CD4-positive, alpha-beta T cell treated with Interferon gamma for 1 hour (primary cell): ENCODE measurements around the gene ATP6V0E2.
A peak's percentile ranks its signal among the peaks of the same experiment; 100 is the strongest.

ENCODE experiments used
- DNase-seq: peaks from one replicate; pipeline ENCODE4 v3.0.0-alpha.2; 2020

The ATP6V0E2 gene

GRCh38 chr7:149838992-149839408 is 34.8 kb upstream of the ATP6V0E2 start:
- no peak for DNase-seq

DNA sequence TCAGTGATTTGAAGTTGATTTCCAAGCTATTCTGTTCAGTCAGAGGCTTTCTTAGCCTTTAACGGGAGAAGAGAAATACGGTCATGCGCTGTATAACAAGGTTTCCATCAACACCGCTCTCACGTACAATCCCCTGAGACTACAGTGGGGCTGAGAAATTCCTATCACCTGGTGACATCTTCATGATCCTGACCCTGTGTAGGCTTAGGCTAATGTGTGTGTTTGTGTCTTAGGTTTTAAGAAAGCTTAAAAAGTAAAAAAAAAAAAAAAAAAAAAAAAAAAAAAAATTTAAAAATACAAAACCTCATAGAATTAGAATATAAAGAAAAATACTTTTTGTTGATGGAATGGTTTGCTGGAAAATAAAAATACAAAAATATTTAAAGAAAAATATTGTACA is 33.8 kb upstream of the ATP6V0E2 start:
- no peak for DNase-seq

GRCh38 chr7:149843566-149843965 is 30.2 kb upstream of the ATP6V0E2 start:
- no peak for DNase-seq

- no peak for DNase-seq
Measured at GRCh38 chr7:149844445-149844844, 29.3 kb upstream of the ATP6V0E2 start.

DNA sequence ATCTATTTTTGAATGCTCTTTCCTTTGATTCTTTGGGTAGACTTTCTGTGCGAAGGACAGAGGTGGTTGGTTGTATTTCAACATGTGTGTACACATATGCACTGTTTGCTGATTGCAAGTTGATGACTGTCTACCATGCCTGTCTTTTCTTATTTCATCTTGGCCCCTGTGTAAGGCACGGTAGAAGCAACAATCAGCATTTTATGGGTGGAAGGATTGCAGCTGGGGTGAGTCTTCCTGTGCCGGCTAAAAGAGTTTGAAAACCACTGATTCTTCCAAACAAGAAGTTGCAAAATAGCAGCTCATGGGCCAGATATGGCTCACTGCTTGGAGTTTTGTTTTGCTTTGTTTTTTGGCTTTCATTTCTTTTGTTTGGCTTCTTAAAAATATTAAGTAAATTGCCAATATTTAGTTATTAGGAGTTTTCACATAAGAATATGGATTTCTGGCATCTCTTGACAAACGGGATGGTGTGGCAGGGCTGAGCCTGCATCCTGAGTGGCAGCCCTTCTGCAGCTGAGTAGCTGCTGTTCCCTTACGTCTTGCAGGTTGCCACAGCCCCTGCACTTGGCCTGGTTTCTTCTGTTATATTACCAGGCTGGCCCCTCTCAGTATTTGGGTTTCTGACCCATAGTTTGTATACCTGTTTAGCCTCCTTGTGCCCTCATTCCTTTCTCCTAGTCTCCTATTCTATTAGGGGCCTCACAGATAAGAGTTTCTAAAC is 28.4 kb upstream of the ATP6V0E2 start:
- no peak for DNase-seq

DNA sequence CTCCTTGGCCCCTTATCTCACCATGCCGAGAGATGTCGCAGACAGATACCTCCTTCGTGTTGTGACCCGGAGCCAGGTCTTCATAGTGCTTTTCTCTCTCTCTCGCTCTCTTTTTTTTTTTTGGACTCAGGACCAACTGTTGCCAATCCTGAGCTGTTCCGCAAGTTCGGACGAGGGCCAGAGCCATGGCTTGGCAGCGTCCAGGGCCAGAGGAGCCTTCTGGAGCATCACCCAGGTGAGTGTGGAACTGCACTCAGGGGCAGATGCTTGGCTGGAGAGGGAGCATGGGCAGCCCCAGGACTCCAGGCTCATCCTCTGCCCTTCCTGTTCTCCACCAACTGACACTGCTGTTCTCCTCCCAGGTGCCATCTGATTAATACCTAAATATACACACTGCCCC is 27.7 kb upstream of the ATP6V0E2 start:
- no peak for DNase-seq

DNA sequence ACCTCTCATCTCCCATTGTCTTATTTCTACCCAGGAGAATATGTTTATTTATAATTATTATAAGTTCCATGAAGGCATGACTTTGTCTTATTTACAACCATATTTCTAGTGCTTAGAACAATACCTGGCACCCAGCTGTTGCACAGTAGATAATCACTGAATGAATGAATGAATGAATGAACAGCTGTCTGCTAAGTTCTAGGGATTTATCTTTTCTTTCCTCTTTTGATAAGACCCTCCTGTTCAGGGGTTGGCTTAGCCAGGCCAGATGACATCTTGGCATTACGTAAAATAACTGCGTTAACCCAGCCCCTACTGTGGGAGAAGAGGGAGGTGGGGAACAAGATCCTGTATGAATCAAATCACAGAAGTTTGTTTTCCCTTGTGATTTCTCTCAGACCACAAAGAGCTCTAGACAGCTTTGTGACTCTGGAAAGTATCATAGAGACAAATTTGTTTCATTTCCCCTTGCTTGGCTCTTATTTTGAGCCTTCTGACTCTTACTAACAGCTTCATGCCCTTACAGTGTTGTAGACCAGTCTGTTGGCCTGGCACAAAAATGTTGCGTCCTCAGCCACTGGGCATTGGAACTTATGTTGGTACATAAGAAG is 27.2 kb upstream of the ATP6V0E2 start:
- DNase-seq: no peak

DNA sequence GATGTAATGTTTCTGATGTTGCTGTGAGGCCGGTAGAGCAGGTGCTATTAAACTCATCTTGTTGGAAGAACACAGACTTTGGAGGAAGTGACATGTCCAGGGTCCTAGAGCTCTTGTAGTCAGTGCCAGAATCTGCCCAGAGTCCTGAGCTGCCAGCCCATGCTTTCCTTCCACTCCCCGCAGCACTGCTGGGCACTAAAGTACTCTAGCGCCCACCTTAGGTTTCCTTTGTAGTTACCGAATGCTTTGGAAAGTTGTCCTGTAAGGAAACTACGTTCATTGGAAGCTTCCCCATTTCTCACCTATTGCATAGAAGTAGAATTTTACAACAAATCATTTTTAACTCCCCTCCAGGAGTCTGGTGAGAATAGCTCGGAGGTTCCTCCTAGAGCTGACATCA is 24.6 kb upstream of the ATP6V0E2 start:
- no peak for DNase-seq

DNA sequence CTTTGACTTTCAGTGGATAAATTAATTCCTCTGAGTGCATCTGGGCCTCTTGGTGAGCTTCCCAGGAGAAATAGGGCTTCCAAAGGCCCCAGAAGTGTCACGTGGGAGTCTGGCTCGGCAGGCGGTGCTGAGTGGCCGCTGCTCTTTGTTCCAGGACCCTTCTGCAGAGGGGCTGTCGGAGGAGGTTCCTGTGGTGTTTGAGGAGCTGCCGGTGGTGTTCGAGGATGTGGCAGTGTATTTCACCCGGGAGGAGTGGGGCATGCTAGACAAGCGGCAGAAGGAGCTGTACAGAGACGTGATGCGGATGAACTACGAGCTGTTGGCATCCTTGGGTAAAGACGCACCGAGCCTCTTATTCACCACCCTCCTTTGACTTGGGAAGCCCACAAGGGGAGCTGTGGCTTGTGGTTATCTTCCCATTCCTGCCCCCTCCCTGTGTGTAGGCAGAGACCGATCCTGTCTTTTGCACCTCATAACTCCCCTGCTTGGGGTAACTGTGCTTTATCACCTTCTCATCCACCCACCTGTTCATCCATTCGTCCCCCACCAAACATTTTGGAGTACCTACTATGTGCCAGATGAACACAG is 23.7 kb upstream of the ATP6V0E2 start:
- no peak for DNase-seq

- no peak for DNase-seq
Measured at GRCh38 chr7:149850716-149851115, 23.1 kb upstream of the ATP6V0E2 start.

GRCh38 chr7:149851449-149851848 is 22.3 kb upstream of the ATP6V0E2 start:
- DNase-seq: no peak

- no peak for DNase-seq
Measured at GRCh38 chr7:149853157-149853556, 20.6 kb upstream of the ATP6V0E2 start.

DNA sequence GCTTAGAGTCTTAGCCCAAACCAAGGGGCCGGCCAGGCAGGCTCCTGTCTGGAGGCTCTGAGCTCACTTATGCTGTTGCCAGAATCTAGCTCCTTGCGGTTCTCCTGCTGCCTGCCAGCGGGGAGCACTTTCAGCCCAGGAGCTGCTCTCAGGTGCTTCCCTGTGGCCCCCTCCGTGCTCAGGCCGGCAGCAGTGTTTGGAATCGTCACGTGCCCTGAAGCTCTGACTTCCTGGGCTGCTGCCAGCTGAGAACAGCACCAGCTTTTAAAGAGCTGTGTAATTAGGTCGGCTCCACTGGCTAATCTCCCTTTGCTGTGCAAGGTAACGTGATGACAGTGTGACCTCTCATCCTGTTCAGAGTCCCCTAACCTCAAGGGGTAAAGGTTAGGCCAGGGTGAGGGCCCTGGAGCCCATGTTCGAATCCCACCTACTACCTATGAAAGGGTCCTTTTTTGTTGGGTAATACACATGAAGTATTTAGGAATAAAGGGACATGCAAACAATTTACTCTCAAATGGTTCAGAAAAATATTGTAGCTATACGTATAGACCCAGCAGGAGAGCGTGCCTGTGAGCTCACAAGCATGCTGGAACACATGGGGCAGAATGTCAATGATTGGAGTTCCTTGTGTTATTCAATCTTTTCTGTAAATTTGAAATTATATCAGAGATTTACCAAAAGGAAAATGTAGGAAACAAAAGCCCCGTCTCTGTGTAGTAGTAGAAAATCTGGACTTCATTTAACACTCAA is 19.0 kb upstream of the ATP6V0E2 start:
- DNase-seq: no peak

DNA sequence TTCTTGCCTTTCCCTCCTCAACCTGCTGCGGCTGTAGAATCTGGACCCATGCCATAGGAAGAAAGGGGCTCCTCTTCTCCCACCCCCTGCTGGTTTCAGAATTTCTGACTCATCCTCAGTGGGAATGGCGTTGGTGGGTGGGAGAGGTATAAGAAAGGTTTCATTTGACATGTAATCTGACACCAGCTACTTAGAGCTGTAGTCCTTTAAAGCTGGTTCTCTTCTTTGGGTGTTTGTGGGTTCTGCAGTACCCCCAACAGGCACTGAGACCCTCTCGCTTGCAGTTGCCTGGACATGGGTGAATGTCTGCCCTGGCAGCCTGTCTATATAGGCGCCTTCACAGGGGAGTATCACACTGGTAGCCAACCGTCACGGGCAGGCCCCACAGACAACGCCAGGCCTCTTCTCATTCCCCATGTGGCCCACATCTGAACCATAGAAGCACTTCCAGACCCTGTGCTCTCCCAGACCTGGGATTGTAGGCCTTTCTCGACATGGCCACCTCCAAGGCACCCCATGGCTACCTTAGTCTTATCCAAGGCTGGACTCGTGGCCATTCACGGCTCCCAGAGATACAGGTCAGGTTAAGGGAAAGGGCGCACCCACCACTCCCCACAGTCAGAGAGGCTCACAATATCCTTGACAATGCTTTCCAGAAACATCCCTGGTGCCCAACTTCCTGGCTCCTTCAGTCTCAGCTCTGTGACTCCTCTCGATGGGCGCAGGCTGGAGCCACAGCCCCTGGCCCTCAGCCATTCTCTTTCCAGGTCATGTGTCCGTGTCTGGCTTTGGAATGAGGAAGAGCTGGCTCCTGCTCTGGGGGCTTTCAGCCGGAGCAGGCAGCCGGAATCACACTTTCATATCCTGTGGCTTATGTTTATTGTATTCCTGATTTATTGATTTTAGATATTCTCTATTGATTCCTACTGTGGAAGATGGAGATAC is 18.1 kb upstream of the ATP6V0E2 start:
- no peak for DNase-seq

DNA sequence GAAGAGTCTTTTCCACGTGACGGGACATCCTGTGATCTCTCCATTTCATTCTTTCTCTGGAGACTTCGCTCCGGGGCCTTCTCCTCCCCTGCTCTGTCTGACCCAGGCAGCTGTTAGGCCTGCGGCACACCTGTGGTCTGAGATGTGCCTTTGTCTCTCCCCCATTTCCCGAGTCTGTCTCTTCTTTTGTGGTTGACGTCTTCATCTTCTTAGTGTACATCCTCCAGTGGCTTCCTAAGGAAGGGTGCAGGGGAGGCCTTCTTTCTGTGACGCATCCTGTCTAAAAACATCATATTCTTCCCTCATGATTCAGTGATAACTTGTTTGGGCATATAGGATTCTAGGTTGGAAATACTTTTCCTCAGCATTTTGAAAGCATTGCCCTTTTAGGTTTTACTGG is 17.2 kb upstream of the ATP6V0E2 start:
- no peak for DNase-seq

DNA sequence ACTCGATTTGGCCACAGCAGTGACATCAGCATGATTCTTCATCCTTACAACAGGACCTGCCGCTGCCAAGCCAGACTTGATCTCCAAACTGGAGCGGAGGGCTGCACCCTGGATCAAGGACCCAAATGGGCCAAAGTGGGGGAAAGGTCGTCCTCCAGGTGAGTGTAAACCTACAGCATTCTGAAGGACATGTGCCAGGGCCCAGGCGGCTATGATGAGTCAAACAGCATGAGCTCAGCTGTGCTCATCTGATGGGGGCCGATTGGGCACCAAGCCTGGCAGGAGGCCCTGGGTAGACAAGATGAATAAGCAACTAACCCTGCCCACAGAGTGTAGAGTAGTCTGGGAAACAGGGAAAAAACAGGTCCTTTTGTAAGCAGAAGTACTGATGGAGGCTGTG is 14.4 kb upstream of the ATP6V0E2 start:
- DNase-seq: no peak

- DNase-seq: no peak
Measured at GRCh38 chr7:149859876-149860275, 13.9 kb upstream of the ATP6V0E2 start.

GRCh38 chr7:149860821-149861727 is 12.7 kb upstream of the ATP6V0E2 start:
- peak; percentile 16 for DNase-seq

- no peak for DNase-seq
Measured at GRCh38 chr7:149861728-149862045, 12.1 kb upstream of the ATP6V0E2 start.

- no peak for DNase-seq
Measured at GRCh38 chr7:149862156-149862555, 11.6 kb upstream of the ATP6V0E2 start.

DNA sequence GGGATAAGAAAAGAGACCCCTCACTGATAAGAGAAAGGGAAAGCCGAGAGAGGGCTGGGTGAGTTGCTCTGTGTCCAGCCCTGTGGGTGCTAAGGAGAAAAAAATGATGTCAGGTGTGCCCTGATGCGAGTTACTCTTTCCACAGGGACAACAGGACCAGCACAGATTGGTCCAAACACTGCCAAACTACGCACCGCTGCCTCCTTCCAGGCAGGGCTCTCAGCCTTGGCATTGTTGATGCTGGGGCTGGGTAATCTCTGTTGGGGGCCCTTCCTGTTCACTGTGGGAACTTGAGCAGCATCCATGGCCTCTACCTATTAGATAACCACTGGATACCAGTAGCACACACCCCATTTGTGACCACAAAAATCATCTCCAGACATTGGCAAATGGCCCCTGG is 10.3 kb upstream of the ATP6V0E2 start:
- no peak for DNase-seq

DNA sequence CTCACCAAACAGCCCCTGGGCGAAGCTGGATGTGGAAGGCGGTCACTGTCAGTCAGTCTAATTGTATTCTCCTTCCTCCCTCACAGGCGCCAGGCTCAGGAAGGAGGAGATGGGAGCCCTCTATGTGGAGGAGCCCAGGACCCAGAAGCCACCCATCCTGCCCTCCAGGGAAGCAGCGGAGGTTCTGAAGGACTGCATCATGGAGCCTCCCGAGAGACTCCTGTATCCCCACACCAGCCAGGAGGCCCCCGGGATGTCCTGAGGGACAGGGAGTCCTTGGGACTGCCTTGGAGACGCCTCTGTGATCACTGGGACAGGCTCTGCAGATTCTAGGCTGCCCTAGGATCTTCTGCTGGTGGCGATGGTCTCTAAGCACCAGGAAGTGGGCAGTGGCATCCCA is 9.7 kb upstream of the ATP6V0E2 start:
- no peak for DNase-seq
